ENCODE data around the gene PIGP. TPM values are rescaled to one million over a fixed set of nuclear protein-coding genes. Genes with fewer than 3 reads are reported as not detected.

Gene PIGP
- total and polyA plus RNA-seq, 2 donors (not counting 3 experiments of a cell fraction or from before 2014, with no cell fraction given), result 11.4 to 18.9 TPM

DNA sequence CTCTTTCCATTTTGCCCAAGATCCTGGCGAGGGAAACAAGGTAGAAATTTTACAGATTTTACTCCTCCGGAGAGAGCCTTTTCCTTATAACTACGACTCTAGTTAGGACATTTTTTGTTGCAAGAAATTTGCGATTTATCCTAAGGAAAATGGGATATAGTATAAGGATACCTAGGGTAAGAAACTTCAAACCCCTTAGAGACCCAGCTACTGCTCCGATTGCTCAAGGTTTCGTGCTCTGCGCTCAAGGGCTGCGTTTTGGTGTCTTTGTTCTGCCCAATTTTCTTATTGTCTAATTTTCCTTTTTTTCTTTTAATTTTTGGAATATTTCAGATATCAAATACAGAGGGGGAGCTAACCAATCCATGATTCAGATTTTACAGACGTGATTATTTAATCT is 1.7 kb upstream of the PIGP start:
- CTCF ChIA-PET, result interaction anchor here (1.0 to 1.1 kb wide), 2 partner anchors 14 to 98 kb away, joined by 3 read pairs; no protein-coding TSS in a partner anchor
- POLR2A ChIA-PET, result no interaction called here

GRCh38 chr21:37074197-37074510 is 1.3 kb upstream of the PIGP start:
- ChIA-PET CTCF (interaction anchor here (1.0 kb wide), 1 partner anchor 97 kb away, joined by 3 read pairs; no protein-coding TSS in a partner anchor), POLR2A (no interaction called here)
- peak overlapping the region; percentile 72 for H3K9ac ChIP-seq (replicated peaks; ENCODE audit: extremely low read depth, insufficient read depth, low read length)
- peaks cover 50% of the 10 kb centered on the region for H3K79me2 ChIP-seq (ENCODE audit: control insufficient read depth, insufficient read depth, low read length)
- no peaks in the 10 kb centered on the region for H3K9me1 ChIP-seq (replicated peaks; ENCODE audit: control insufficient read depth, extremely low read depth, insufficient read depth, low read length)
- no peaks in the 10 kb centered on the region for H3K27me3 ChIP-seq (ENCODE audit: control insufficient read depth in 2 of 2, insufficient read depth in 2 of 2, low read length in 2 of 2)
- H3K4me3 ChIP-seq (replicated peaks in 1 of 3; ENCODE audit: insufficient read depth in 1 of 3, low read depth in 1 of 3, low read length in 3 of 3), result peak overlapping the region; percentile 12 to 69 (median 59)
- no peak overlapping the region for H3K27ac ChIP-seq (ENCODE audit: insufficient read depth, low read depth, low read length)
- intact Hi-C loops (cut with micrococcal nuclease) (loop anchor here (5.0 kb wide), 2 partner anchors 62 to 82 kb away; no protein-coding TSS in a partner anchor), dilution Hi-C loops (cut with MboI; ENCODE audit: extremely low pct_ligation_motif_present, low sequenced_read_pairs) (no loop called here)
- BruUV-seq (replicated peaks), result no TSS peak
- peak overlapping the region; percentile 71 for H3K4me2 ChIP-seq (ENCODE audit: insufficient read depth, low read length)
- DNase-seq (ENCODE audit: low read depth, low spot score), result no peak
- peaks cover 2% of the 10 kb centered on the region for H4K20me1 ChIP-seq (replicated peaks; ENCODE audit: control insufficient read depth, extremely low read depth, insufficient read depth, low read length)
- no peak for FAIRE-seq
- peaks cover 17% of the 10 kb centered on the region for H3K4me1 ChIP-seq (ENCODE audit: control insufficient read depth, extremely low read depth, insufficient read depth, low read length)
- TF ChIP-seq POLR2A (IDR thresholded peaks at IDR 0.05; ENCODE audit: low read depth, low read length) (no peak), EZH2 (IDR thresholded peaks at IDR 0.05; ENCODE audit: borderline replicate concordance, low read depth, low read length, severe bottlenecking) (no peak)
- TF ChIP-seq, protein P1, sequence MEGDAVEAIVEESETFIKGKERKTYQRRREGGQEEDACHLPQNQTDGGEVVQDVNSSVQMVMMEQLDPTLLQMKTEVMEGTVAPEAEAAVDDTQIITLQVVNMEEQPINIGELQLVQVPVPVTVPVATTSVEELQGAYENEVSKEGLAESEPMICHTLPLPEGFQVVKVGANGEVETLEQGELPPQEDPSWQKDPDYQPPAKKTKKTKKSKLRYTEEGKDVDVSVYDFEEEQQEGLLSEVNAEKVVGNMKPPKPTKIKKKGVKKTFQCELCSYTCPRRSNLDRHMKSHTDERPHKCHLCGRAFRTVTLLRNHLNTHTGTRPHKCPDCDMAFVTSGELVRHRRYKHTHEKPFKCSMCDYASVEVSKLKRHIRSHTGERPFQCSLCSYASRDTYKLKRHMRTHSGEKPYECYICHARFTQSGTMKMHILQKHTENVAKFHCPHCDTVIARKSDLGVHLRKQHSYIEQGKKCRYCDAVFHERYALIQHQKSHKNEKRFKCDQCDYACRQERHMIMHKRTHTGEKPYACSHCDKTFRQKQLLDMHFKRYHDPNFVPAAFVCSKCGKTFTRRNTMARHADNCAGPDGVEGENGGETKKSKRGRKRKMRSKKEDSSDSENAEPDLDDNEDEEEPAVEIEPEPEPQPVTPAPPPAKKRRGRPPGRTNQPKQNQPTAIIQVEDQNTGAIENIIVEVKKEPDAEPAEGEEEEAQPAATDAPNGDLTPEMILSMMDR (IDR thresholded peaks at IDR 0.05; ENCODE audit: extremely low read depth in 1 of 2, insufficient read depth in 1 of 2, low read depth in 1 of 2, low read length in 2 of 2), result no peak
- peak overlapping the region; percentile 71 for H2AFZ ChIP-seq (ENCODE audit: low read depth, low read length)
- no peaks in the 10 kb centered on the region for H3K36me3 ChIP-seq (ENCODE audit: control insufficient read depth in 2 of 2, extremely low read depth in 1 of 2, insufficient read depth in 2 of 2, low read length in 2 of 2)
- no peaks in the 10 kb centered on the region for H3K9me3 ChIP-seq (replicated peaks; ENCODE audit: control insufficient read depth, insufficient read depth, low read length)

More for the DNA sequence above, 1.7 kb upstream of the PIGP start:
- dilution Hi-C loops (cut with MboI; ENCODE audit: extremely low pct_ligation_motif_present, low sequenced_read_pairs), result no loop called here
- no peaks in the 10 kb centered on the region for H3K9me1 ChIP-seq (replicated peaks; ENCODE audit: control insufficient read depth, extremely low read depth, insufficient read depth, low read length)
- H3K4me3 ChIP-seq (replicated peaks in 1 of 3; ENCODE audit: insufficient read depth in 1 of 3, low read depth in 1 of 3, low read length in 3 of 3), result peak overlapping the region; percentile 12 to 69 (median 59)
- no peaks in the 10 kb centered on the region for H3K27me3 ChIP-seq (ENCODE audit: control insufficient read depth in 2 of 2, insufficient read depth in 2 of 2, low read length in 2 of 2)
- H3K9me3 ChIP-seq (replicated peaks; ENCODE audit: control insufficient read depth, insufficient read depth, low read length), result no peaks in the 10 kb centered on the region
- H3K4me2 ChIP-seq (ENCODE audit: insufficient read depth, low read length), result peak overlapping the region; percentile 71
- H3K9ac ChIP-seq (replicated peaks; ENCODE audit: extremely low read depth, insufficient read depth, low read length), result peak overlapping the region; percentile 72
- peaks cover 17% of the 10 kb centered on the region for H3K4me1 ChIP-seq (ENCODE audit: control insufficient read depth, extremely low read depth, insufficient read depth, low read length)
- no peak overlapping the region for H3K27ac ChIP-seq (ENCODE audit: insufficient read depth, low read depth, low read length)
- FAIRE-seq, result no peak
- no peak for DNase-seq (ENCODE audit: low read depth, low spot score)
- H4K20me1 ChIP-seq (replicated peaks; ENCODE audit: control insufficient read depth, extremely low read depth, insufficient read depth, low read length), result peaks cover 2% of the 10 kb centered on the region
- no peak overlapping the region for H2AFZ ChIP-seq (ENCODE audit: low read depth, low read length)
- intact Hi-C loops (cut with micrococcal nuclease), result loop anchor here (5.0 kb wide), 2 partner anchors 62 to 82 kb away; no protein-coding TSS in a partner anchor
- no peak for TF ChIP-seq EZH2 (IDR thresholded peaks at IDR 0.05; ENCODE audit: borderline replicate concordance, low read depth, low read length, severe bottlenecking)
- TF ChIP-seq POLR2A (IDR thresholded peaks at IDR 0.05; ENCODE audit: low read depth, low read length), result no peak
- no peak for TF ChIP-seq JUN (IDR thresholded peaks at IDR 0.05; ENCODE audit: borderline replicate concordance, insufficient read depth, insufficient read length, low read depth)
- no TSS peak for BruUV-seq (replicated peaks)
- peaks cover 52% of the 10 kb centered on the region for H3K79me2 ChIP-seq (ENCODE audit: control insufficient read depth, insufficient read depth, low read length)
- H3K36me3 ChIP-seq (ENCODE audit: control insufficient read depth in 2 of 2, extremely low read depth in 1 of 2, insufficient read depth in 2 of 2, low read length in 2 of 2), result no peaks in the 10 kb centered on the region

Measured in endothelial cell of umbilical vein (primary cell).